ENCODE data around the gene TEX19. TPM values are rescaled to one million over a fixed set of nuclear protein-coding genes. Genes with fewer than 3 reads are reported as not detected.

Gene TEX19, protein sequence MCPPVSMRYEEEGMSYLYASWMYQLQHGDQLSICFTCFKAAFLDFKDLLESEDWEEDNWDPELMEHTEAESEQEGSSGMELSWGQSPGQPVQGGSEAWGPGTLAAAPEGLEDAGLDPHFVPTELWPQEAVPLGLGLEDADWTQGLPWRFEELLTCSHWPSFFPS
- not detected for polyA plus RNA-seq (ENCODE audit: insufficient read length)

DNA sequence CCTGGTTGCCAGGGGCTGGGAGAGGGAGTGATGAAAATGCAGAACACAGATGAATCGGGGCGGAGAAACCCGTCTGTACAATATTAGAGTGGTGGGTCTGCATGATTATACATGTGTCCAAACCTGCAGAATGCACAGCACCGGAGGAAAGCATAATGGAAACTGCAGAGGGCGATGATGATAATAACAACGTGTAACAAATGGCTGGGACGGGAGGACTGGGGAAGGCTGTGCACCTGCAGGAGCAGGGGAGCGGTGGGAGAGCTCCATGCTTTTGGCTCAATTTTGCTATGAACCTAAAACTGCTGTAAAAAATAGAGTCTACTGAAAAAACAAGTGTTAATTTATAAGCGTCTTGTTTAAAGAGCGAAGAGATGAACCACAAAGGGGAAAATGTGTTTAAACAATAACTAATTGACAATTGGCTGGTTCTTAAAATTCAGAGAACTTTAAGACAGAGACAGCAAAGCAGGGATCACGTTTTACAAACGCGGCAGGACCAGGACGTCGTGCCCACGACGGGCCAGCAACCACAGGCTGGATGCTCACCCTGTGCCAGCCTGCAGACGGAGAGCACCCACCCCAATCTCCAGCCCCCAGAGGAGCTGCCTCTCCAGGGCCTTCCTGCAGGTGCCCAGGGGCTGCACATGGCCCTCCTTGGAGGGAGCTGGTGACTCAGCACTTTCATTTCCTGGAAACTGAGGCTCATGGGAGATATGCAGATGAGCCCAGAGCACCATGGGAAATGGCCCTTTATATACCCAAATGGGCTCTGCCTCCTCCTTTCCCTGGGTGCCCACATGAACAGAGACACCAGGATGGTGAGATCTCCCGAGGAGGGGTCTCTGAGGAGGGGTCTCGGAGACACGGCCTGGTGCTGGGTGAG is at the start of gene TEX19:
TSS of gene TEX19 (plus strand) at position 783 of the 886 bp plus-strand sequence. CDS start 2,904 bp downstream, outside the sequence.
- DNase-seq, result no peak

DNA sequence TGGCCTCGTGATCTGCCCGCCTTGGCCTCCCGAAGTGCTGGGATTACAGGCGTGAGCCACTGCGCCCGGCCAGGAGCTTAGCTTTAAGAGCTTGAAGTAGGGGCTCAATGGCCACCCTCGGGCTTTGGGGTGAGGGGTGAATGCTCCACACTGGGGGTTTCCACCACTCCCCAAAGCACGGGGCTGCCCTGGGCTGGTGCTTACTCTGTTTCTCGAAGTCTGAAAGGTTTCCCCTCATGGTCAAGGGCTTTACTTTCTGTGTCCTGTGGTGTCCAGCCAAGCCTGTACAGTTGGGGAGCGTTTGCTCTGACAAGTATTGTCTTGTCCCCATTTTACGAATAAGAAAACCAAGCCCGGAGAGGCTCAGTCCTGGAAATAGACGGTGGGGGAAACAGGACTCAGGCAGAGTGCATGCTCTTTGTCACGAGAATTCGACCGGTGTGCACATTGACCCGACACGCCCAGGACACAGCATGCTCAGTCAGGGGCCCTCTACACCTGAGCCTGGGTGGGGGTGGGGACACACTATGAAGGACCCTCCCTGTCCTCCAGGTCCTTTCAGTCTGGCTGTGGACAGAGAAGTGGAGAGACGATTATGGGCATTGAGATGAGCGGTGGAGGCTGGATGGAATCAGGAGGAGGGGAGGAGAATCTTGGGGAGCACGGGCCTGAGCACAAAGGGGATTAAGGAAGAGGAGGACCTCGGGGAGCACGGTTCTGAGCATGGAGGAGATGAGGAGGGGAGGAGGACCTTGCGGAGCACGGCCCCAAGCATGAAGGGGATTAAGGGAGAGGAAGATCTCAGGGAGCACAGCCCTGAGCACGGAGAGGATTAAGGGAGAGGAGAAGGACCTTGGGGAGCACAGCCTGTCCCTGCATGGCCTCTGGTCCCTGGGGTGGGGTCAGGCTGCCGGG is 49.1 kb upstream of the TEX19 start:
- no peak for DNase-seq

DNA sequence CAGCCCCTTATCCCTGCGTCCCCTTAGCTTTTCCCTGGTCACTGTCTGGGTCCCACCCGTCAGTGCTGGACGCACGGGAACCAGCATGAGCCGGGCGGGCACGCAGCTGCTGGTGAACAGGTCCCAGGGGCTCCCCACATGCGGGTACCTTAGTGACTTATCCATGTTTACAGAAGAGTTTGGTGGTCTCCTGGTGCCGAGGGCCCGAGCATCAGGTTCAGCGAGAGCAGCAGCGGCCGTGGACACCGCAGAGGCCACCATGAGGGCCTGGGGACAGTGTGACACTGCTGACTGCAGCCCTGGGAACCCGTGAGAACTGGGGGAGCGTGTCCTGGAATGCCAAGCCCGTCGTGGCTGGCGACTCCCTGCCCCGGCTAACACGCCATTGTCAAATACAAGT is 48.2 kb upstream of the TEX19 start:
- no peak for DNase-seq

DNA sequence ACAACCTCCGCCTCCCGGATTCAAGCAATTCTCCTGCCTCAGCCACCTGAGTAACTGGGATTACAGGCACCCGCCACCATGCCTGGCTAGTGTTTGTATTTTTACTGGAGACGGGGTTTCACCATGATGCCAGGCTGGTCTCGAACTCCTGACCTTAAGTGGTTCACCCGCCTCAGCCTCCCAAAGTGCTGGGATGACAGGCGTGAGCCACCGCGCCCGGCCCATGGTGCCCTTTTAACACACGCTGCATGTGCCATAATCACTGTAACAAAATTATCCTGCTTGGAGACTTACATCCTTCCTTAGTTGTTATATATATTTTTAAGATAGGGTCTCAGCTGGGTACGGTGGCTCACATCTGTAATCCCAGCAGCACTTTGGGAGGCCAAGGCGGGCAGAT is 47.1 kb upstream of the TEX19 start:
- DNase-seq, result no peak

DNA sequence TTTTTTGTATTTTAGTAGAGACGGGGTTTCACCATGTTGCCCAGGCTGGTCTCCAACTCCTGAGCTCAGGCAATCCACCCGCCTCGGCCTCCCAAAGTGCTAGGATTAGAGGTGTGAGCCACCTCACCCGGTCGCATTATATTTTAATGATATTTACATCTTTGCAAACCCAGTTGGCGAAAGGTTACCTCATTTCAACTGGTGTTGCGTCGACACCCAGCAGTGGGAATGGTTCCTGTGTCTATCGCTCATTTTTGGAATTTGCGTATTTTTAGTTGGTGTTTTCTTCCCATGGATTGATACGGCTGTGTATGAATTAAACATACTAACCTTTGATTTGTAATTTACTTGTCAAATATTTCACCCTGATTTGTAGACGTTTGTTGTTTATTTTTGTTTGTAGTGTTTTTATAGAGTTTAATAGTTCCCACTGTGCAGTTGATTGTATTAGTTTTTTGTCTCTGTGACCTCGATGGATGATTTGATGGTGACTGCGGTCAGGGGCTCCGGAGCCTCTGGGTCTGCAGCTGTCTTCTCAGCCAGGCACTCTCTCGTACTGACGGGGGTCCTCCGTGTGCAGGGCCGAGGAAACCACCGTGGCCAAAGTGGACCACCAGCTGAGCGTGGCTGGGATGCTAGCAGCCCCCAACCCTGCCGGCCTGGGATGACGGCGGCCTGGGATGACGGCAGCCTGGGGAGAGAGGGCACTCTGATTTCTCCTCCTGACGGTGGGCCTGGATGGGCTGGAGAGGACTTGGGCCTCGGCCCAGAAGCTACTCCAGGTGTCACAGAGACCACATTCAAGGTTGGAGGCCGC is 45.6 kb upstream of the TEX19 start:
- no peak for DNase-seq

DNA sequence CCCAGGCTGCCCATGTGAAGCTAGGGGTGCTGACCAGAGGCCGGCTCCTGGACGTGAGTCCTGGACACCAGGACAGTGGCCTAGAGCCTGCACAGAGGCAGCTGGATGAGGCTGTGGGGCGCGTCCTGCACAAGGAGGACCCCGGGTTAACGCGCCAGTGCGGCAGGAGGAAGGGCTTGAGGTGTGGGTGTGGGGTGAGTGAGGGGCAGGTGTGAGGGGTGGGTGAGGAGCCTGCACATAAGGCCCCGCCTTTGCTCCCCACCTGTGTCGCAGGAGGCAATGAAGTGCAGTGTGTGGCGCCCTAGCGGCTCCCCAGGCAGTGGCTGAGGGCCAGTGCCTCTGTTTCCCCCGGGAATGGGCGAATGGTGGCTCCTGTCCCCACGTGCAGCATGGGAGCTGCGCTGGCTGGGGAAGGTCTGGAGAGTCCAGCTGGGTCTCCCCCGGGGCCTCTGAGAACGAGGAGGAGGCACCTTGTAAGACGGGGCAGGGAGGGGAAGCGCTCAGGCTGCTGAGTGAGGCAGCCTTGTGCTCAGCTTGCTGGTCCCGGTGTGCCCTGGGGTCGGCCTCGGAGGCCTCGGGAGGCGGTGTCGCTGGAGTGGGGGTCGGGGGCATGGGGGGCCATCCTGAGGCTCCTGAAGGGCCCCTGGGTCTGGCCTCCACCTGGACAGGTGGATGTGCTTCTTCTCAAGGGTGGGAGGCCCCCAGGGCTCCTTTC is 44.9 kb upstream of the TEX19 start:
- no peak for DNase-seq

DNA sequence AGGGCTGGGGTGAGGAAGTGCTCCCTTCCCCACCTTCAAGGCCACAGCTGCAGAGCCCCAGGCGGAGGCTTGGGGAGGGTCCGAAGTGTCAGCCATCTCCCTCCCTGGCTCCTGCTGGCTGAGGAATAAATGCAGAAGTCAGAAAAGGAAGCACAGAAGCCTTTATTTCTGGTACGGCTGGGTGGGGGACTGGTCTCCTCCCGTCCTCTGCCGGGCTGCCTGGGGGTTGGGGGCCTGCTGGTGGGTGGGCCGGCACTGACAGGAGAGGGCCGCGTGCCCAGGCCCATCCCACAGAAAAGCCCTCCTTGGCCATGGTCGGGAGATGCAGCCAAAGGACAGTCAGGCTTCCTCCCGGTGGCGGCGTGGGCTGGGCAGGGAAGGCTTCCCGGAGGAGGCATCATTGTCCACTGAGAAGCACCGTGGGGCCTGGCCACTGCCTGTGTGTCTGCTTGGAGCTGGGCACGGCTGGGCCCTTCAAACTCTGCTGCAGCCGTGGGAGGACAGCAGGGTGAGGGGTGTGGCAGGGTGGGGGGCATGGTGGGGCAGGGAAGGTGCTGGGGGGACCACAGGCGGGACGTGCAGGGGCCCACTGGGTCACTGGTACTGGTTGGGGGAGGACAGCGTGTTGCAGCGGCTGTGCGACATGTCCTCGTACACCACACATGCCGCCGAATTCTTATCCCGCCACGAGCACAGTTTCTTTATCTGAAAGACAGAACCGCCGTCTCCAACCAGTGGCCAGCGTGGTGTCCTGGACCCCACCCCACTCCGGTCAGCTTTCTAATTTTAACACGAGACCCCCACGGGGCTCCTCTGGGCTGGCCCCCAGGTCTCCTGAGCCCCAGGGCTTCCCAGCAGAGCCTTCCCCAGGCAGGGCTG is 44.1 kb upstream of the TEX19 start:
- DNase-seq, result no peak

DNA sequence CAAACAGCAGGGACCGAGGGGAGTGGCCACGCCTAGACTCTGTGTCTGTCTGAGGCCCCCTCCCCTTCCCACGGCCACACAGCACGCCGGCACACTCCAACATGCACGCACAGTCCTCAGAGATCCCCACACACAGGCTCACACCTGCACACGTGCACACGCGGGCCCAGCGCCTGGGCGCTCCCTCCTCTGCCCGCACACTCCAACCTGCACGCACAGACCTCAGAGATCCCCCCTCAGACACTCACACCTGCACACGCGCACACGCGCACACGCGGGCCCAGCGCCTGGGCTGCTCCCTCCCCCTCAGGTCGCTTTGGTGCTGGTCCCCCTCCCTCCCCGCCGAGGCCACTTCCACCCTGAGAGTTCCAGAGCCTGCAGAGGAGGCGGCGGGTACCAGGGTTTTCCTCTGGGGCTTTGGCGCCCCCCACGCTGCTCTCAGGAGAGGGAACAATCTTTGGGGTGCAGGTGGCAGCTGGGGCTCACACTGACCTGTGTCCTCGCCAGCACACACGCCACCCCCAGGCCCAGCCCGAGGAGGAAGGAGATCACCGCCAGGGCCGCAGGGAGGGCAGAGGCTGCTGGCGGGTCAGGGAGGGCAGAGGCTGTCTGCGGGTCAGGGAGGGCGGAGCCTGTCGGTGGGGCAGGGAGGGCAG is 43.2 kb upstream of the TEX19 start:
- no peak for DNase-seq

DNA sequence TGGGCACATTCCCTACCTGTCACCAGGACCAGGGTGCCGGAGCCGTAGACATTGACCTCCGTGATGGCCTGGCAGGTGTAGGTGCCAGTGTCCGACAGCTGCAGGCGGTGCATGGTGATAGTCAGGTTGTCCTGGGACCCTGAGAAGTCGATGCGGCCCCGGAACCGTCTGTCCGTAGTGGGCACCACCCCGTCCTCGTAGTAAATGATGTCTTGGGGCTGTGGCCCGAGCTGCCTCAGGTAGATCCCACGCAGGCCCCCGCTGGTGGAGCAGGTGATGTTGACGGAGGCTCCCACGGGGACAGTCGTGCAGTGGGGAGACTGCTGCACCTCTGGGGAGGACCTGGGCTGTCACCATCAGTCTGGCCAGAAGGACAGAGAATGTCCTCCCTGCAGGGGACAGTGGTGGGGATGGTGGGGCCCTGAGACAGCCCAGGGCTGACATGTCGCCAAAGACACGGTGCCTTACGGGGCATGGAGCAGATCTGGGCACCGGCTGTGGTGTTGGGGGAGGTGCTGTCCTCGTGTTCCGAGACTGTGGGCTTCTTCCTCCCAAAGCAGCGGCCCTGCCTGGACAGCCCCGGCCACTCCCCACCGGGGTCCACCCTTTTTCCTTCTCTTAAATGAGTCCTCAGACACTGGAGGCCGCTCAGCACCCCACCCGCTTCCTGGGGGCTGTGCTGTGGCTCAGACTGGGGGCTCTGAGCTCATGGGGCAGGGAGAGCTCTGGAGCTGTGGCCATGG is 42.2 kb upstream of the TEX19 start:
- no peak for DNase-seq

DNA sequence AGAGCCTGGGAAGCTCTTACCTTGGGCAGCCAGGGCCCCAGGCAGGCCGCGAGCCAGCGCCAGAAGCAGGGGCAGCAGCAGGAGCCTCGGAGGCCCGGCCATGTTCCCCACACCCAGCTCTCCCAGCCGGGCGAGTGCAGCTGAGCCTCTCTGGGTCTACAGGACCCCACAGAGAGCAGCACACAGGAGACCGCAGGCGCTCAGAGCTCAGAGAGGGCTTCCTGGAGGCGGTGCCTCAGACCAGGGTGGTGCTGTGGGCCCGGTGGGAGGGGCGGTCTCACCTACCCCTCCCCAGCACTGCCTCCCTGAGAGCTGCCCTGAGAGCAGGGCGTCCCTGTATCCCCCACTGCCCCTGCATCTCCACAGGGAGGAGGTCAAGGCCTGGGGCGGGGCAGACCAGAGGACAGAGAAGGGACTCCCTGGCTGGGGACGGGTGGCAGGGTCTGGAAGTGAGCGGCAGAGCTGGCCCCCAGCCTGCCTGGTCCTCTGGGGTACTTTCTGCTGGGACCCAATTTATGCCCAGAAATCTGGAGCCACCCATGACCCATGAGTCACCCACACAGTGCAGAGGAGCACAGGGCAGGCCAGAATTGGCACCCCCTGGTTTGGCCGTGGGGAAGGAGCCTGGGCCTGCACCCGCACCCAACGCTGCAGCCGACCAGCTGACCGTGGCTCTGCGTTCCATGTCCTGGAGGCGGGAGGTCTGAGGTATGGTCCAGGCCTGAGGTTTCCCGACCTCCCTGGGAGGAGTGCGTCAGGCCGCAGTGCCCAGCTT is 41.5 kb upstream of the TEX19 start, which contains the start of gene CD7:
TSS of gene CD7 (minus strand) at position 215 of the 775 bp plus-strand sequence. CDS start at position 102, 113 bp downstream.
- no peak for DNase-seq

DNA sequence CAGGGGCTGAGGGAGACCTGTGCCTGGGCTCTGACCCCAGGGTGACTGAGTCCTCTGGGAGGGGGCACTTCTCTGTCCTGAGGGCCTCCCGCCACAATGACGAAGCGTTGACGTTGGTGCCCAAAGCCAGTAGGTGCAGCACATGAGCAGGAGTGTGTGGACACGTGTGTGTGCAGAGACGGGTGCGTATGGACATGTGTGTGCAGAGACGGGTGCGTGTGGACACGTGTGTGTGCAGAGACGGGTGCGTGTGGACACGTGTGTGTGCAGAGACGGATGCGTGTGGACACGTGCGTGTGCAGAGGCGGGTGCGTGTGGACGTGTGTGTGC is 40.9 kb upstream of the TEX19 start:
- DNase-seq, result no peak

DNA sequence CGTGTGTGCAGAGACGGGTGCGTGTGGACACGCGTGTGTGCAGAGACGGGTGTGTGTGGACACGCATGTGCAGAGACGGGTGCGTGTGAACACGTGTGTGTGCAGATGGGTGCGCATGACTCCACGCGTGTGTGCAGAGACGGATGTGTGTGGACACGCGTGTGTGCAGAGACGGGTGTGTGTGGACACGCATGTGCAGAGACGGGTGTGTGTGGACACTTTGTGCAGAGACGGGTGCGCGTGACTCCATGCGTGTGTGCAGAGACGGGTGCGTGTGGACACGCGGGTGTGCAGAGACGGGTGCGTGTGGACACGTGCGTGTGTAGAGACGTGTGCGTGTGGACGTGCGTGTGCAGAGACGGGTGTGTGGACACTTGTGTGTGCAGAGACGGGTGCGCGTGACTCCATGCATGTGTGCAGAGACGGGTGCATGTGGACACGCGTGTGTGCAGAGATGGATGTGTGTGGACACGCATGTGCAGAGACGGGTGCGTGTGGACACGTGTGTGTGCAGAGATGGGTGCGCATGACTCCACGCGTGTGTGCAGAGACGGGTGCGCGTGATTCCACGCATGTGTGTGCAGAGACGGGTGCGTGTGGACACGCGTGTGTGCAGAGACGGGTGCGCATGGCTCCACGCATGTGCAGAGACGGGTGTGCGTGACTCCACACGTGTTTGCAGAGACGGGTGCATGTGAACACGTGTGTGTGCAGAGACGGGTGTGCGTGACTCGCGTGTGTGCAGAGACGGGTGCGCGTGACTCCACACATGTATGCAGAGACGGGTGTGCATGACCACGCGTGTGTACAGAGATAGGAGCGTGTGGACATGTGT is 40.1 kb upstream of the TEX19 start:
- no peak for DNase-seq

DNA sequence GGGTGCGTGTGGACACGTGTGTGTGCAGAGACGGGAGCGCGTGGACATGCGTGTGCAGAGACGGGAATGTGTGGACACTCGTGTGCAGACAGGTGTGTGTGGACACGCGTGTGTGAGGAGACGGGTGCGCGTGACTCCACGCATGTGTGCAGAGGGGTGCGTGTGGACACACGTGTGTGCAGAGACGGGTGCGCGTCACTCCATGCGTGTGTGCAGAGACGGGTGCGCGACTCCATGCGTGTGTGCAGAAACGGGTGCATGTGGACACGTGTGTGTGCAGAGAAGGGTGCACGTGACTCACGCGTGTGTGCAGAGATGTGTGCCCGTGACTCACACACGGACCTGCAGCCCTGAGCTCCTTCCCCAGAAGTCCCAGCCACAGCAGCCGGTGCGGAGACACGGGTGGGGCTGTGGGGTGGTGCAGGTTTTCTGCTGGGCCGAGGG is 39.4 kb upstream of the TEX19 start:
- no peak for DNase-seq

DNA sequence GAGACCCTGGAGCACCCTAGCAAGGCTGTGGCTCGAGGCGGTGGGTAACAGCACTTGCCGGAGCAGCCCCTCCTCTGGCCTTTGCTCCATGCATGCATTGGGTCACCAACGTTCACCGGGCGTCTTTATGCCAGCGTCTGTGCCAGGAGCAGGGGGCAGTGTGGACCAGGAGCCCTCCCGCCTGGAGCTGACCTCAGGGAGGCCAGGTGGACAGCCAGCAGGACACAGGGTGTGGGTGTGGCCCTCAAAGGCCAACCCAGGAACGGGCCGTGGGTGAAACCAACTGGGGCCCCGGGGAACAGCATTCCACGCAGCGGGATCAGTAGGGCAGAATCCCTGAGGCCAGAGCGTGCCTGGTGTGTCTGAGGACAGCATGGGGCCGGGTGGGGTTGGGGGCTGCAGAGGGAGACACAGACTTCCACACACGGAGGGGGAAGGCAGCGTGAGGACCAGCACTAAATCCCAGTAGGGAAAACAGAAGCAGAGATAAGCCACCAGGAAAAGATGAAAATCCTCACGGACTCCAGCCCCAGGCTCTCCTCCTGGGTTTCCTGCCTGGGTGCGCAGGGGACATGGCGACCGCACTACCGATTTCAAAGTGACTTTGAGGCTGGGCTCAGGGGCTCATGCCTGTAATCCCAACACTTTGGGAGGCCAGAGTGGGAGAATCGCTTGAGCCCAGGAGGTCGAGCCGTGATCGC is 38.8 kb upstream of the TEX19 start:
- no peak for DNase-seq

DNA sequence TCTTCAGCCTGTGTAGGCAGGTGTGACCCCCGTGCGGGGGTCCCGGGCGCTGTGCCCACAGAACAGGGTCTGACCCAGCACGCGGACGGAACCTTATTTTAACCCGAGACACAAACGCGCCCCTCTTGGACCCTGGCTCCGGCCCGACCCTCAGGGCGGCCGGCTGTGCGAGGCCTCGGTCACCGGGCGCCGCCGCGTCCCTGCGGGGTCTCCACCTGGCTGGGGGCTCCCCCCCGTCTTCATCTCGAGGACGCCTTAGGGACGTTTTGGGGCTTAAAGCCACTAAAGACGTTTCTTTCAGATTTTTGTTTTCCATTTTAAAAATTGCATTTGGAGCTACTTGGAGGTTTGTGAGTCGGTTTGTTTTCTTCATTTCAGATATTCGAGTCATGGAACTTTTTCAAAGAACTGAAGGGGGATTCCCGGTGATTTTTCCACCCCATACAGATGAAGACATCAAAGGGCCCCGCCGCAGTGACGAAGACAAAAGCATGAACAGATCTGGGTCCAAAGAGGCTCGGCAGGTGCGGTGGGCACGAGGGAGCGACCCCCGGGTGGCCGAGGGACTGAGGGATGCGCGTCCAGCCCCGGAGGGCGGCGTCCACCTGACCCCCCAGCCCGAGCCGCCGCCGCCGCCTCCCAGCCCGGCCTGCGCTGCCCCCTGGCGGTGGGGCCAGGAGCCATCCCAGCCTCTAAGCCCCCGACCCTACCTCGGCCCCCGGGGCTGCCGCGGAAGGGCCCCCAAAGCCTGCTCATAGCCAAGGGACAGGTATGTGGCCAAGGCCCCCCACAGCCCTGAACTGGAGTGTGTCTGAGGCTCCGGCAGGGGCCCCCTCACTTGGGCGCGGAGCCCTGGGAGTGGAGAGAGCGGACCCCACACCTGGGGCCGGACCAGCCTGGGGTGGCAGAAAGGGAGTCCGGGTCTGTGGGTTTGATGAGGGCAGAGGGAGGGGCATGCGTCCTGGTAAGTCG is 37.8 kb upstream of the TEX19 start:
- no peak for DNase-seq

Measured in hindlimb muscle (tissue), 1 donor.